OCI-LY1 (cell line): ENCODE results near the gene PRKCE.
A peak's percentile ranks its signal among the peaks of the same experiment; 100 is the strongest.

ENCODE experiments used
- H2AFZ ChIP-seq: fragments of 200-600 bp; sonication (generic), shearing (Covaris generic); 2 replicates; pipeline ENCODE4 v1.6.0; 2014; ENCODE audit warnings: antibody characterized with exemption, mild to moderate bottlenecking, low read length
- H3F3A ChIP-seq: fragments of 200-600 bp; sonication (generic), shearing (Covaris generic); 2 replicates; pipeline ENCODE4 v1.6.0; 2014; ENCODE audit warnings: mild to moderate bottlenecking, antibody characterized with exemption, low read length, moderate library complexity; ENCODE audit not compliant: insufficient read depth
- H3K27ac ChIP-seq: fragments of 200-600 bp; sonication (generic); 2 replicates; pipeline ENCODE4 v1.5.1; 2014; ENCODE audit warnings: low read length, mixed run types, mild to moderate bottlenecking, low read depth; ENCODE audit not compliant: poor library complexity, severe bottlenecking
- H3K27me3 ChIP-seq: fragments of 200-600 bp; sonication (generic); 2 replicates; pipeline ENCODE4 v1.6.0; 2014; ENCODE audit warnings: antibody characterized with exemption, mild to moderate bottlenecking, low read length, moderate library complexity; ENCODE audit not compliant: insufficient read depth
- H3K36me3 ChIP-seq: fragments of 200-600 bp; sonication (generic); 2 replicates; pipeline ENCODE4 v1.6.1; 2014; ENCODE audit warnings: mild to moderate bottlenecking, antibody characterized with exemption, low read length, moderate library complexity, mixed read lengths; ENCODE audit not compliant: insufficient read depth
- H3K4me1 ChIP-seq: fragments of 200-600 bp; sonication (generic); 2 replicates; pipeline ENCODE4 v1.5.1; 2014; ENCODE audit warnings: mild to moderate bottlenecking, low read length, moderate library complexity; ENCODE audit not compliant: insufficient read depth, severe bottlenecking
- H3K4me2 ChIP-seq: fragments of 200-600 bp; sonication (generic), shearing (Covaris generic); 2 replicates; pipeline ENCODE4 v1.6.1; 2014; ENCODE audit warnings: low read length
- H3K4me3 ChIP-seq: fragments of 200-600 bp; sonication (generic); 2 replicates; pipeline ENCODE4 v1.5.1; 2014; ENCODE audit warnings: low read length, low read depth, mild to moderate bottlenecking, mixed read lengths; ENCODE audit not compliant: poor library complexity, severe bottlenecking
- H3K79me2 ChIP-seq: fragments of 200-600 bp; shearing (Covaris generic); 2 replicates; pipeline ENCODE4 v1.6.1; 2016; ENCODE audit warnings: mixed run types, low read length, mixed read lengths; ENCODE audit not compliant: insufficient read depth
- H3K9ac ChIP-seq: fragments of 200-600 bp; sonication (generic), shearing (Covaris generic); 2 replicates; pipeline ENCODE4 v1.6.1; 2014; ENCODE audit warnings: mild to moderate bottlenecking, low read length, mixed read lengths
- H3K9me2 ChIP-seq: fragments of 200-600 bp; sonication (generic), shearing (Covaris generic); 2 replicates; pipeline ENCODE4 v1.6.1; 2014; ENCODE audit warnings: low read depth, mild to moderate bottlenecking, low read length, mixed read lengths
- H3K9me3 ChIP-seq: fragments of 200-600 bp; shearing (Covaris generic); 2 replicates; pipeline ENCODE4 v1.6.1; 2014; ENCODE audit warnings: low read length, mixed read lengths
- H4K20me1 ChIP-seq: fragments of 200-600 bp; sonication (generic), shearing (Covaris generic); 2 replicates; pipeline ENCODE4 v1.6.0; 2016; ENCODE audit warnings: mild to moderate bottlenecking, low read length; ENCODE audit not compliant: insufficient read depth
- CTCF ChIP-seq: fragments of 200-600 bp; sonication (generic), shearing (Covaris generic); IDR thresholded peaks from 2 replicates; pipeline ENCODE4 v1.5.1; 2017; ENCODE audit warnings: mild to moderate bottlenecking, antibody characterized with exemption, low read length, moderate library complexity, mixed read lengths
- EZH2 ChIP-seq: fragments of 200-600 bp; sonication (generic), shearing (Covaris generic); IDR thresholded peaks from 2 replicates; pipeline ENCODE4 v1.8.0; 2017; ENCODE audit warnings: borderline replicate concordance, mixed run types, mild to moderate bottlenecking, antibody characterized with exemption, low read length, moderate library complexity, mixed read lengths

Gene PRKCE

GRCh38 chr2:45649462-45649857 lies 2.0 kb upstream of the PRKCE start:
- Histone ChIP-seq H3K36me3 (no peaks in the 10 kb centered on the region; the same call in 1 of the 2 replicates), H3K4me1 (peaks cover 30% of the 10 kb centered on the region), H3K27ac (peak overlapping the region; percentile 26), H3K4me3 (peak overlapping the region; percentile 81), H3K9ac (peak overlapping the region; percentile 78), H3K4me2 (peak overlapping the region; percentile 83), H3K79me2 (peaks cover 27% of the 10 kb centered on the region), H3K27me3 (no peaks in the 10 kb centered on the region), H3F3A (no peaks in the 10 kb centered on the region), H3K9me3 (no peaks in the 10 kb centered on the region), H3K9me2 (no peaks in the 10 kb centered on the region), H2AFZ (no peak overlapping the region), H4K20me1 (no peaks in the 10 kb centered on the region)
- TF ChIP-seq CTCF (no peak; the same call in 1 of the 2 replicates), EZH2 (no peak)

GRCh38 chr2:45649858-45650811 lies 1.3 kb upstream of the PRKCE start:
- H3K79me2 ChIP-seq: peaks cover 33% of the 10 kb centered on the region
- H4K20me1 ChIP-seq: no peaks in the 10 kb centered on the region
- H3K9ac ChIP-seq: peak overlapping the region; percentile 78
- no peaks in the 10 kb centered on the region for H3K27me3 ChIP-seq
- H3K4me1 ChIP-seq: peaks cover 37% of the 10 kb centered on the region
- peak overlapping the region; percentile 40 for H3K27ac ChIP-seq
- H3K9me3 ChIP-seq: no peaks in the 10 kb centered on the region
- peak overlapping the region; percentile 83 for H3K4me2 ChIP-seq
- H3K4me3 ChIP-seq: peak overlapping the region; percentile 81
- no peaks in the 10 kb centered on the region; the same call in 1 of the 2 replicates for H3K36me3 ChIP-seq
- TF ChIP-seq CTCF: no peak
- TF ChIP-seq EZH2: no peak
- no peaks in the 10 kb centered on the region for H3F3A ChIP-seq
- H3K9me2 ChIP-seq: no peaks in the 10 kb centered on the region
- H2AFZ ChIP-seq: no peak overlapping the region

- Histone ChIP-seq H3K79me2 (peaks cover 41% of the 10 kb centered on the region), H3K4me3 (peak overlapping the region; percentile 81), H3K4me1 (peaks cover 44% of the 10 kb centered on the region), H3K27me3 (no peaks in the 10 kb centered on the region), H3F3A (no peaks in the 10 kb centered on the region), H3K9me2 (no peaks in the 10 kb centered on the region), H3K9me3 (no peaks in the 10 kb centered on the region), H3K9ac (peak overlapping the region; percentile 91), H3K36me3 (no peaks in the 10 kb centered on the region; the same call in 1 of the 2 replicates), H3K4me2 (peak overlapping the region; percentile 84), H4K20me1 (no peaks in the 10 kb centered on the region), H2AFZ (no peak overlapping the region), H3K27ac (peak overlapping the region; percentile 40)
- TF ChIP-seq EZH2 (no peak), CTCF (peak; percentile 44)
These were observed 542 bp upstream of the PRKCE start for GRCh38 chr2:45650851-45651414.
